GM18498 (cell line): Measurements from ENCODE around the gene EDEM2.
A peak's percentile ranks its signal among the peaks of the same experiment; 100 is the strongest.
"Not testable (repeated sequence)": the region's sequence is repeated elsewhere in the genome, so short reads cannot be mapped to it uniquely, and the experiment has no call there.

Experiments
- ATAC-seq: cut with Tn5 transposase; IDR thresholded peaks from one replicate; pipeline ENCODE4 v1.9.1; 2021; ENCODE audit warnings: mild to moderate bottlenecking, moderate library complexity; ENCODE audit not compliant: unreplicated experiment

The EDEM2 gene

GRCh38 chr20:35091816-35092523 is 55.2 kb downstream of the EDEM2 start:
- peak; percentile 27 for ATAC-seq

- ATAC-seq = no peak
Observed at GRCh38 chr20:35088231-35089145, 58.6 kb downstream of the EDEM2 start.

GRCh38 chr20:35087791-35088190 is 59.3 kb downstream of the EDEM2 start:
- ATAC-seq = no peak

- no peak for ATAC-seq
Observed at GRCh38 chr20:35087355-35087754, 59.8 kb downstream of the EDEM2 start.

- no peak for ATAC-seq
Observed at GRCh38 chr20:35085477-35086225, 61.5 kb downstream of the EDEM2 start.

GRCh38 chr20:35084998-35085397 is 62.1 kb downstream of the EDEM2 start:
- no peak for ATAC-seq

- not testable (repeated sequence) for ATAC-seq
Observed at GRCh38 chr20:35080348-35080642, 66.8 kb downstream of the EDEM2 start.

- ATAC-seq = no peak
Observed at GRCh38 chr20:35079472-35080347, 67.4 kb downstream of the EDEM2 start.

GRCh38 chr20:35077872-35078271 is 69.3 kb downstream of the EDEM2 start:
- ATAC-seq = no peak

- ATAC-seq = no peak
Observed at GRCh38 chr20:35077341-35077740, 69.8 kb downstream of the EDEM2 start.

- ATAC-seq = not testable (repeated sequence)
Observed at GRCh38 chr20:35071436-35072153, 75.5 kb downstream of the EDEM2 start.

- no peak for ATAC-seq
Observed at GRCh38 chr20:35066194-35066593, 80.9 kb downstream of the EDEM2 start.
